Naive thymus-derived CD4-positive, alpha-beta T cell (primary cell): ENCODE data around the gene CDH23. TPM values are rescaled to one million over a fixed set of nuclear protein-coding genes. Genes with fewer than 3 reads are reported as not detected.
"Not testable (repeated sequence)": the region's sequence is repeated elsewhere in the genome, so short reads cannot be mapped to it uniquely, and the experiment has no call there.

Experiments used
- ATAC-seq: fragments of 150-1000 bp; cut with Tn5 transposase; 2 replicates; pipeline ENCODE4 v1.10.0; 2021; ENCODE audit warnings: mild to moderate bottlenecking, moderate library complexity
- CTCF ChIA-PET: fragments of 350-600 bp; sonication (Branson Sonifier 250); formaldehyde crosslinking; loops from one replicate; lab custom pipeline; 2021; ENCODE audit warnings: antibody characterized with exemption; lab: Charles Lee
- POLR2A ChIA-PET: fragments of 350-600 bp; sonication (Branson Sonifier 250); formaldehyde crosslinking; loops from one replicate; lab custom pipeline; 2021; ENCODE audit warnings: antibody characterized with exemption, inconsistent platforms; lab: Charles Lee
- DNase-seq, 9 donors: peaks; one replicate each; pipeline versions ENCODE4 v3.0.0 to v3.0.0-alpha.2; 2020 to 2022; ENCODE audit warnings: mixed read lengths in 1 of 9
- H3K27ac ChIP-seq: one replicate; pipeline ENCODE4 v1.7.0; 2013; ENCODE audit warnings: mild to moderate bottlenecking, low read depth, low read length, moderate library complexity
- H3K27me3 ChIP-seq, 2 donors: one replicate each; pipeline ENCODE4 v1.7.0; 2013; ENCODE audit warnings: low read length in 2 of 2, mild to moderate bottlenecking in 2 of 2, moderate library complexity in 2 of 2; ENCODE audit not compliant: control insufficient read depth in 2 of 2, insufficient read depth in 2 of 2
- H3K36me3 ChIP-seq, 3 experiments: 1 replicate in 2 of 3; 2 replicates in 1 of 3; pipeline ENCODE4 v1.7.0; 2013; ENCODE audit warnings: low read length in 3 of 3, mild to moderate bottlenecking in 3 of 3, moderate library complexity in 1 of 3; ENCODE audit not compliant: insufficient read depth in 3 of 3, control insufficient read depth in 2 of 3
- H3K4me1 ChIP-seq, 2 donors: one replicate each; pipeline ENCODE4 v1.7.0; 2013; ENCODE audit warnings: low read length in 2 of 2, mild to moderate bottlenecking in 2 of 2, moderate library complexity in 1 of 2; ENCODE audit not compliant: control insufficient read depth in 2 of 2, insufficient read depth in 2 of 2
- H3K4me3 ChIP-seq: 2 replicates; pipeline ENCODE4 v1.7.0; 2013; ENCODE audit warnings: mild to moderate bottlenecking, low read length
- H3K9me3 ChIP-seq, 3 experiments: 1 replicate in 2 of 3; 2 replicates in 1 of 3; pipeline ENCODE4 v1.7.0; 2013; ENCODE audit warnings: low read length in 3 of 3; ENCODE audit not compliant: control insufficient read depth in 2 of 3
- H3K27ac Mint-ChIP-seq, 9 donors: one replicate each; pipeline ENCODE4 v1.8.0; 2020 to 2022; ENCODE audit warnings: mixed read lengths in 9 of 9, mild to moderate bottlenecking in 8 of 9, moderate library complexity in 5 of 9, inconsistent platforms in 2 of 9
- H3K27me3 Mint-ChIP-seq, 5 donors: one replicate each; pipeline ENCODE4 v1.8.0; 2021 to 2022; ENCODE audit warnings: mixed read lengths in 5 of 5, mild to moderate bottlenecking in 1 of 5
- H3K36me3 Mint-ChIP-seq, 5 donors: one replicate each; pipeline ENCODE4 v1.8.0; 2020 to 2022; ENCODE audit warnings: mixed read lengths in 5 of 5, mild to moderate bottlenecking in 3 of 5, inconsistent platforms in 1 of 5
- H3K4me1 Mint-ChIP-seq, 7 donors: one replicate each; pipeline ENCODE4 v1.8.0; 2020 to 2022; ENCODE audit warnings: mixed read lengths in 7 of 7, mild to moderate bottlenecking in 3 of 7, inconsistent platforms in 1 of 7
- H3K4me3 Mint-ChIP-seq, 10 donors: one replicate each; pipeline ENCODE4 v1.8.0; 2020 to 2022; ENCODE audit warnings: mild to moderate bottlenecking in 10 of 10, mixed read lengths in 10 of 10, moderate library complexity in 6 of 10, inconsistent platforms in 2 of 10
- H3K9me3 Mint-ChIP-seq, 11 donors: one replicate each; pipeline ENCODE4 v1.8.0; 2020 to 2022; ENCODE audit warnings: mixed read lengths in 11 of 11, mild to moderate bottlenecking in 4 of 11, inconsistent platforms in 1 of 11, moderate library complexity in 1 of 11
- intact Hi-C, 2 donors: fragments of 100-400 bp; cut with micrococcal nuclease; formaldehyde crosslinking; loops; one replicate each; pipeline ENCODE4 v1.15.1; 2023
- polyA plus RNA-seq, 2 donors: library from polyadenylated mRNA; unstranded; fragments of 300-500 nt; fragmentation: Illumina TruSeq; gene quantifications; one replicate each; pipeline ENCODE4 v1.2.3, GENCODE V29; 2021
- total RNA-seq, 6 experiments: library from RNA in 5 of 6; stranded (reverse) in 5 of 6; gene quantifications; 1 replicate in 5 of 6; 2 replicates in 1 of 6; pipeline ENCODE4 v1.2.3 and lab custom pipeline; 2021 to 2026

The CDH23 gene
- total and polyA plus RNA-seq, 7 experiments from 2014 or later = 1.1 to 18.3 (median 7.9) TPM

DNA sequence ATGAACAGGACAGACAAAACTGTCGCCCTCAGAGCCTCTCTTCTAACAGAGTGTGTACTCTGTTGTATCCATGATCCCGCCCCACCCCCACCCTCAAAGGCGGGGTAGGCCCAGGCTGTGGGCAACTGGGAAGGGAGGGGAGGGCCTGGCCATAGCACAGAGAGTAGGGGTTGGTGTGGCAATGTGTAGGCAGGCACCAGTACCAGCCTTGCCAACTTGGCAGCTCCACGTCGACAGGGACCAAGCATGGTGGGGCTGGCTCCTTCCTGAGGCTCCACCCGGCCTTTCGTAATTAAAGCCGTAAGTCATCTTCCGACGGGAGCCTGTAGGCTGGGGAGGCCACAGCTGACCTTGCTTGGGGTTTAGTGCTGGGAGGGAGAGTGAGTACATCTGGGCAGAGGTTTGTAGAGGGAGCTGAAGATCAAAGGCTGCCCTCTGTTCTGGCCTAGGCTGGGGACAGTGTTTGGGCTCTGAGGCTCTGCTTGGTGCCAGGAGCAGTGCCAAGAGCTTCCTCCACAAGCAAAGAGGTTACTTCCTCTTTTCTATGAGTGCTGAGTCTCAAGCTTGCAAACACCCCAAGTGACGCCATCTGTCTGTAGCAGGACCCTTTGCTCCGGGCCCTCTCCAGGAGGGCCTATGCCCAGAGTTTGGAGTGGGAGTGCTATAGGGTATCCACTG, 201.2 kb downstream of the CDH23 start:
- no peak overlapping the region for H3K27ac ChIP-seq
- DNase-seq (no peak), ATAC-seq (peak; percentile 85)
- H3K4me3 ChIP-seq = no peak overlapping the region
- H3K36me3 ChIP-seq = no peaks in the 10 kb centered on the region
- intact Hi-C loops = no loop called here
- ChIA-PET CTCF (interaction anchor here (0.6 kb wide), 1 partner anchor 12 kb away, joined by 3 read pairs; no protein-coding TSS in a partner anchor), POLR2A (interaction anchor here (0.9 kb wide), 1 partner anchor 172 kb away, joined by 3 read pairs; no protein-coding TSS in a partner anchor)
- Mint-ChIP-seq H3K27me3 (no peaks in the 10 kb centered on the region), H3K27ac (no peak overlapping the region), H3K9me3 (no peaks in the 10 kb centered on the region), H3K4me1 (peaks cover 0 to 2% (median 0%) of the 10 kb centered on the region in 7 donors), H3K36me3 (no peaks in the 10 kb centered on the region), H3K4me3 (no peak overlapping the region)
- no peaks in the 10 kb centered on the region for H3K4me1 ChIP-seq
- no peaks in the 10 kb centered on the region for H3K9me3 ChIP-seq
- H3K27me3 ChIP-seq = no peaks in the 10 kb centered on the region

DNA sequence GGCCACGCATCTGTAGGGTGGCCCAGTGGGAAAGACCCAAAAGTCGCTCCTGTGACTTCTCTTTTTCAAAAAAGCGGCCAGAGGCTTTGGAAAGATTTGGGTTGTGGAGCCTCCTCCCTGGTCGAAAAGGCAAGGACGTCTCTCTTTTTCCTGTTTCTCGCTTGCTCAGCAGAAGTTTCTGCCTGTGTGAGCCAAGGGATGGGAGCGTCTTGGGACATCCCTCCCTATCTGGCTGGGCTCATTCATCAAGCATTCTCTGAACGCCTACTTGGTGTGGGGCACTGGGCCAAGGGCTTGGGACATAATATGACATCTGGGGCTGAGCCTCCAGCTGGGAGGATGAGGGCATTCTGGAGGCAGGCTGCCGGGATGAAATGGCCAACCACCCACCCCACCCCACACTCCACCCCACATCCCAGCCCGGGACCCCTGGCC, 201.9 kb downstream of the CDH23 start:
- Mint-ChIP-seq H3K9me3 (no peaks in the 10 kb centered on the region), H3K27ac (no peak overlapping the region), H3K36me3 (no peaks in the 10 kb centered on the region), H3K27me3 (no peaks in the 10 kb centered on the region), H3K4me3 (no peak overlapping the region), H3K4me1 (peaks cover 0 to 2% (median 0%) of the 10 kb centered on the region in 7 donors)
- ATAC-seq (peak; percentile 46), DNase-seq (no peak)
- Histone ChIP-seq H3K27me3 (no peaks in the 10 kb centered on the region), H3K9me3 (no peaks in the 10 kb centered on the region), H3K4me3 (no peak overlapping the region), H3K27ac (no peak overlapping the region), H3K4me1 (no peaks in the 10 kb centered on the region), H3K36me3 (no peaks in the 10 kb centered on the region)
- POLR2A ChIA-PET = interaction anchor here (0.9 kb wide), 1 partner anchor 171 kb away, joined by 3 read pairs; no protein-coding TSS in a partner anchor
- CTCF ChIA-PET = interaction anchor here (0.6 kb wide), 1 partner anchor 11 kb away, joined by 3 read pairs; no protein-coding TSS in a partner anchor
- intact Hi-C loops = no loop called here

DNA sequence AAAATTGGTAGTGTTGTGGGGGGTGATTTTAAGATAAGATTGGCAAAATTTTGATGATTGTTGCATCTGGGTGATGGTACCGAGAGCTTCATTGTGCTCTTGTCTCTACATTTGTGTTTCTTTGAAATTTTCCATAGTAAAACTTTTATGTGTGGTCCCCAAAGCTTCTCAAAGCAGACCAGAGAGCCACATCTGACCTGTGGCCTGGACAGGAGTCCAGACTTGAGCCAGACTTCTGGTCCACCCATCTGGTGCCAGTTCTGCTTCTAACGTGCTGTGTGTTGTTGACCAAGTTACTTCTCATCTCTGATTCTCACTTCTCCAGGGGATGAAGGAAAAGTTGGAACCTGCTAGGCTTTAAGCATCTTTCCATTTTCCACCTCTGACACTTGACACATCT, 202.8 kb downstream of the CDH23 start:
- Histone ChIP-seq H3K27me3 (no peaks in the 10 kb centered on the region), H3K4me3 (no peak overlapping the region), H3K9me3 (no peaks in the 10 kb centered on the region), H3K27ac (no peak overlapping the region), H3K36me3 (no peaks in the 10 kb centered on the region), H3K4me1 (no peaks in the 10 kb centered on the region)
- peaks cover 0 to 2% (median 0%) of the 10 kb centered on the region in 11 donors for H3K9me3 Mint-ChIP-seq
- no peak overlapping the region for H3K4me3 Mint-ChIP-seq
- peaks cover 0 to 2% (median 0%) of the 10 kb centered on the region in 7 donors for H3K4me1 Mint-ChIP-seq
- no peaks in the 10 kb centered on the region for H3K36me3 Mint-ChIP-seq
- intact Hi-C loops = no loop called here
- H3K27ac Mint-ChIP-seq = no peak overlapping the region
- no peaks in the 10 kb centered on the region for H3K27me3 Mint-ChIP-seq
- ChIA-PET CTCF (no interaction called here), POLR2A (no interaction called here)
- ATAC-seq (no peak), DNase-seq (no peak)

DNA sequence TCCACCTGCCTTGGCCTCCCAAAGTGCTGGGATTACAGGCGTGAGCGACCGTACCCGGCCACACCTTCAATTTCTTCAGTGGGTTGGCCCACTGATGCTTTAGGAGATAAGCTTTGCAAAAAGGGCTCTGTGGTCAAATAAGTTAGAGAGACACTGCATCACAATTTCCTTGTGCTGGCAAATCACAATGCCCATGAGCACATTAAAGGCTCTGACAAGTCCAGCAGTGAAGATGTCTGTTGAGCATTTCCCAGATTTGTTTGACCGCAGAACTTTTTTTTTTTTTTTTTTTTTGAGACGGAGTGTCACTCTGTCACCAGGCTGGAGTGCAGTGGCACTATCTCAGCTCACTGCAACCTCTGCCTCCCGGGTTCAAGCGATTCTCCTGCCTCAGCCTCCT, 203.5 kb downstream of the CDH23 start:
- H3K36me3 Mint-ChIP-seq, H3K27ac Mint-ChIP-seq, H3K36me3 ChIP-seq, ATAC-seq, CTCF ChIA-PET, H3K4me3 ChIP-seq, POLR2A ChIA-PET, H3K9me3 ChIP-seq, H3K9me3 Mint-ChIP-seq, H3K4me3 Mint-ChIP-seq, H3K4me1 Mint-ChIP-seq, H3K27me3 Mint-ChIP-seq, DNase-seq, H3K27ac ChIP-seq, H3K4me1 ChIP-seq, H3K27me3 ChIP-seq: not testable (repeated sequence)
- intact Hi-C loops = loop anchor here in 1 of 2 donors (10.0 kb wide), 1 partner anchor 215 kb away; no protein-coding TSS in a partner anchor

DNA sequence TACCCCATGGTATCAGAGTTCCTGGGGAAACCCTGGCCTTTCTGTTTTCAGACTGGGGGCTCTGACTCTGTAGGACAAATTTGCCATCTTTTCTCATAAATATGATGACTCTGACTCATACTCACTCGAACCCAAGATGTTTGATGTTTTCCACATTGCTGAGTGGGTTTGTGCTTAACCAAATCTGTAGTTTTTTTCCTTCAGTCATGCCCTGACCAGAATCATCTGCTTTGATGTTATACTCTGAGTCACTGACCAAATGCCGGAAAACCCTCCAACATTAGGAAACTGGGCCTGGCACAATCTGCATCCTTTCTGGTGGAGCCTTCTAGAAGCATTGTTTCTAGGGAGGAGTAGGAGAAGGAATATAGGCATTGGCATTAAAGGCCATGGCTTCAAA, 204.1 kb downstream of the CDH23 start:
- ATAC-seq (no peak), DNase-seq (no peak)
- intact Hi-C loops = loop anchor here in 1 of 2 donors (10.0 kb wide), 1 partner anchor 216 kb away; no protein-coding TSS in a partner anchor
- Histone ChIP-seq H3K4me1 (no peaks in the 10 kb centered on the region), H3K27ac (no peak overlapping the region), H3K36me3 (no peaks in the 10 kb centered on the region), H3K4me3 (no peak overlapping the region), H3K27me3 (no peaks in the 10 kb centered on the region), H3K9me3 (no peaks in the 10 kb centered on the region)
- no peak overlapping the region for H3K27ac Mint-ChIP-seq
- CTCF ChIA-PET = no interaction called here
- peaks cover 0 to 2% (median 0%) of the 10 kb centered on the region in 11 donors for H3K9me3 Mint-ChIP-seq
- no peak overlapping the region for H3K4me3 Mint-ChIP-seq
- POLR2A ChIA-PET = no interaction called here
- peaks cover 0 to 2% (median 0%) of the 10 kb centered on the region in 7 donors for H3K4me1 Mint-ChIP-seq
- no peaks in the 10 kb centered on the region for H3K36me3 Mint-ChIP-seq
- no peaks in the 10 kb centered on the region for H3K27me3 Mint-ChIP-seq

DNA sequence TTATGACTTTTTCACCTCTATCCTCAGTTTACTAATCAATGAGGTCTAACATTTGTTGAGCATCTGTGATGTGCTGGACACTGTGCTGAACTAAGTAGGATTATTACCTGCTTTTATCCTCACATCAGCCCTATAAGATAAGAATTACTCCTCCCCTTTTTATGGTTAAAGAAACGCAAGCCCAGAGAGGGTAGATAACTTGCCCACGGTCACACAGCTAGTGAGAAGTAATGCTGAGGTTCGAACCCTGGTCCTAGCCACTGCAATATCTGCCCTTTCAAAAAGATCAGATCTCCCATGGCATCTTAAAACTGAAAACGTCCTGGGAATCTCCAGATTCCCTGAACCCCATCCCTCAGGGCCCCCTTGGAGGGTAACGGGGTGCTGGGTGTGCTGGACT, 204.6 kb downstream of the CDH23 start:
- Histone ChIP-seq H3K9me3 (no peaks in the 10 kb centered on the region), H3K4me3 (no peak overlapping the region), H3K4me1 (no peaks in the 10 kb centered on the region), H3K27me3 (no peaks in the 10 kb centered on the region), H3K36me3 (no peaks in the 10 kb centered on the region), H3K27ac (no peak overlapping the region)
- intact Hi-C loops = loop anchor here in 1 of 2 donors (10.0 kb wide), 1 partner anchor 216 kb away; no protein-coding TSS in a partner anchor
- Mint-ChIP-seq H3K27ac (no peak overlapping the region), H3K27me3 (no peaks in the 10 kb centered on the region), H3K4me3 (no peak overlapping the region), H3K36me3 (no peaks in the 10 kb centered on the region), H3K4me1 (peaks cover 0 to 2% (median 0%) of the 10 kb centered on the region in 7 donors), H3K9me3 (peaks cover 0 to 2% (median 0%) of the 10 kb centered on the region in 11 donors)
- POLR2A ChIA-PET = no interaction called here
- ATAC-seq (no peak), DNase-seq (no peak)
- CTCF ChIA-PET = interaction anchor here (0.6 kb wide), 1 partner anchor 534 kb away, joined by 3 read pairs; no protein-coding TSS in a partner anchor
